ENCODE data around the gene C10orf90.

The C10orf90 gene

DNA sequence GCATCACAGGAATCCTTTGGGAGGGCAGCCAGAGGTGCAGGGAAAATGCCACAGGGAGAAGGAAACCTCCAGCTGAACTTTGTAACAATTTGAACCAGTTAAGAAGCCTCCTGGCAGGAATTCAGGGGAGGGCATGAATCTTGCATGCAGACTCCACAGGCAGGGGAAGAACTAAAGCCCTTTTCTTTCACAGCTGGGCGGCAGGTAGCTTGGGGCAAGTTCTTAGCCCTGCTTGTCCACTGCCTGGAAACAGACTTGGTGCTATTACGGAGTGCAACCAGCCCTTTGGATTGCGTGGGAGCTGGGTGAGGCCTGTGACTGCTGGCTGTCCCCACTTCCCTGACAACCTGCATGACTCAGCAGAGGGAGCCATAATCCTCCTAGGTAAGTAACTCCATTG lies 230.6 kb downstream of the C10orf90 start:
- TF ChIP-seq Cebpa-rat (IDR thresholded peaks at IDR 0.05): no peak
- peaks cover 0 to 5% (median 0%) of the 10 kb centered on the region in 11 experiments; a peak in 4 of 22 replicates for H3K9me3 ChIP-seq (replicated peaks in 1 of 11)
- no peaks in the 10 kb centered on the region for H3K36me3 ChIP-seq
- H3K9ac ChIP-seq: no peak overlapping the region
- no peaks in the 10 kb centered on the region for H3K4me1 ChIP-seq
- no peak overlapping the region for H3K4me2 ChIP-seq
- H3K27me3 ChIP-seq: no peaks in the 10 kb centered on the region; a peak in 1 of 22 replicates
- H4K20me1 ChIP-seq: no peaks in the 10 kb centered on the region
- H3K27ac ChIP-seq: no peak overlapping the region
- no peak overlapping the region for H3K4me3 ChIP-seq

DNA sequence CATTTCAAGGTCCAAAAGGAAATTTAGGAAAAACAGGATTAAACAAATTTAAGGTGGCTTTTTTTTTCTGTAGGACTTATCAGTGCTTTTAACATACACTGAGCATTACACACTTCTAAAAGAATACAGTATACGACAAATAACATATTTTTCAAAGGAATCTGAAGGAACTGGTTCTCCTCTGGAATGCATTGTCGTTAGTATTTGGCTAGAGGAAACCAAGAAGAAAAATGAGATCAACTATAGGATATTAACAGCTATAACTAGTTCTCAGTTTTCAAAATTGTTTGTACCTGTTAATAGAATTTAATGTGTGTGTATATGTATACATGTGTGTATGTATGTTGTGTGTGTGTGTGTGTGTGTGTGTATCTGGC lies 232.1 kb downstream of the C10orf90 start:
- Histone ChIP-seq H3K4me2 (no peak overlapping the region), H3K27me3 (no peaks in the 10 kb centered on the region; a peak in 1 of 22 replicates), H3K9ac (no peak overlapping the region), H3K9me3 (replicated peaks in 1 of 11) (peaks cover 0 to 5% (median 0%) of the 10 kb centered on the region in 11 experiments; a peak in 2 of 22 replicates), H3K27ac (no peak overlapping the region), H3K4me1 (no peaks in the 10 kb centered on the region), H4K20me1 (no peaks in the 10 kb centered on the region), H3K4me3 (no peak overlapping the region), H3K36me3 (no peaks in the 10 kb centered on the region)
- TF ChIP-seq Cebpa-rat (IDR thresholded peaks at IDR 0.05): no peak

DNA sequence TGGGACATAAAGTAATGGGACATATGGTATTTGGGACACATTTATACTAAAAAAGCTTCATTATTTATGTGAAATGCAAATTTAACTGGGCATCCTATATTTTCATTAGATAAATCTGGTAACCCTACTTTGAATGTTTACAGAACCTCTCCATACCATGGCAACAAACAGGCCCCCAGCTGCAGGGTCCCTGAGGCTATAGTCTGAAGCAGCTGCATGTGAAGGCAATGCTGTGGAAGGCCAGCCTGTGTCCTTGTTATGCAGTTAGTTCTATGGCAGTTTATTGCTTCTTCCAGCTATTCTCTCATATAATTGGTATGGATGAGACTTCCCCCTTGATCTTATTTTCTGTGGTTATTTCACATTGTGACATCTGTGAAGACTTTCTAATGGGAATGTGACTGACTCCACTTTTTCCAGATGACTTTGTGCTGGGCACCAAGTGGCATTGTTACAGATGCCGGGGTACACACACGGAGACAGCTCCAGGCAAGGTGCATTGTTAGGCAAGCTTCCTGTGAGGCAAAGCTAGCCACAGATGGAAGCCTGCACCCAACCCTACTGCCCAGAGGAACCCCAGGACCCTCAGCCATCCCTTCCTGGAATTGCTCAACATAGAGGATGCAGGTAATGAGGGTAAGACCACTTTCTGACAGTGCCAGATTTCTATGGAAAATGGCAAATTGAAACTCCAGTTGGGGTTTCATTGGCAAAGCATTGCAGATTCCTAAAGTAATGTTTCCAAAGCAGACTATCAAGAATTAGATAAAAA lies 232.7 kb downstream of the C10orf90 start:
- peaks cover 0 to 5% (median 0%) of the 10 kb centered on the region in 11 experiments; a peak in 2 of 22 replicates for H3K9me3 ChIP-seq (replicated peaks in 1 of 11)
- H3K9ac ChIP-seq: no peak overlapping the region
- H4K20me1 ChIP-seq: no peaks in the 10 kb centered on the region
- TF ChIP-seq Cebpa-rat (IDR thresholded peaks at IDR 0.05): no peak
- H3K36me3 ChIP-seq: no peaks in the 10 kb centered on the region
- H3K4me1 ChIP-seq: no peaks in the 10 kb centered on the region
- no peaks in the 10 kb centered on the region; a peak in 1 of 22 replicates for H3K27me3 ChIP-seq
- no peak overlapping the region for H3K27ac ChIP-seq
- H3K4me2 ChIP-seq: no peak overlapping the region
- H3K4me3 ChIP-seq: no peak overlapping the region

DNA sequence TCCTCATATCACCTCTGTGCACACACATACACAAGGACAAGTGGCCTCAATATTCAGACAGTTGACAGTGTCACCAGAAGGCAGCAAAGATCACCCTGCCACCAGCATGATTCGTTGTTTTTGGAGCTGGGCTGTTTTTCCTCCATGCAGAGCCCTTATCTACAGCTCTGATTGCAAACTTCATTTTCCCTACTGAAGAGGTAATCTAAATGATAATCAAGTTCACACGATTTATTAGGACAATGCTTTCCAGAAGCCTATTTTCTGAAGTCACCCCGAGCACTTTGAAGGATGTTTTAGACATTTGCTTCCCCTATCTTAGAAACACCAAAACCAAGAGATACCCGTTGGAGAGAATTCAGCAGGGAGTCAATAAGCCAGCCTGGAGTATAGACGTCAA lies 236.3 kb downstream of the C10orf90 start:
- H4K20me1 ChIP-seq: no peaks in the 10 kb centered on the region
- peaks cover 0 to 5% (median 0%) of the 10 kb centered on the region in 11 experiments; a peak in 2 of 22 replicates for H3K9me3 ChIP-seq (replicated peaks in 1 of 11)
- TF ChIP-seq Cebpa-rat (IDR thresholded peaks at IDR 0.05): no peak
- no peak overlapping the region for H3K27ac ChIP-seq
- no peak overlapping the region for H3K4me3 ChIP-seq
- H3K4me1 ChIP-seq: peaks cover 0 to 18% (median 12%) of the 10 kb centered on the region in 10 experiments; a peak in 13 of 20 replicates
- H3K9ac ChIP-seq: no peak overlapping the region
- no peaks in the 10 kb centered on the region; a peak in 1 of 22 replicates for H3K27me3 ChIP-seq
- H3K36me3 ChIP-seq: no peaks in the 10 kb centered on the region
- no peak overlapping the region for H3K4me2 ChIP-seq

DNA sequence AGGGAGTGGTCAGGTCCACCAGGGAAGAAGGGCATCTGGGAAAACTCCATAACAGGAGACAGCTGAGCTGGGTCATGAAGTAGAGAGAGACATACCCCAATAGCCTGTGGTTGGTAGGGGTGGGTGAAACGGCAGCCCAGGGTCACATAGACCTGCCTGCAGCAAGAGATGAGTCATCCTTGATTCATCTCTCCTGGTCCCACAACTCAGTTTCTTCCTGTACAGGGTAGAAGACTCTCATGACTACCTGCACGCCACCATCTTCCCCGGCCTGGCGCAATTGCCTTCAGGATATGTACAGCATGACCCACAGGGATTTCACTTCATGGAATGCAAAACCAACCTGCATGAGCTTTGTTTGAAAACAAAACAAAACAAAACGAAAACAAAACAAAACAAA lies 237.1 kb downstream of the C10orf90 start:
- Histone ChIP-seq H3K4me2 (no peak overlapping the region), H3K9ac (no peak overlapping the region), H4K20me1 (no peaks in the 10 kb centered on the region), H3K36me3 (no peaks in the 10 kb centered on the region), H3K4me1 (peaks cover 0 to 18% (median 12%) of the 10 kb centered on the region in 10 experiments; a peak in 13 of 20 replicates), H3K27ac (no peak overlapping the region), H3K9me3 (replicated peaks in 1 of 11) (no peaks in the 10 kb centered on the region; a peak in 1 of 22 replicates), H3K27me3 (no peaks in the 10 kb centered on the region), H3K4me3 (no peak overlapping the region)
- TF ChIP-seq Cebpa-rat (IDR thresholded peaks at IDR 0.05): no peak

DNA sequence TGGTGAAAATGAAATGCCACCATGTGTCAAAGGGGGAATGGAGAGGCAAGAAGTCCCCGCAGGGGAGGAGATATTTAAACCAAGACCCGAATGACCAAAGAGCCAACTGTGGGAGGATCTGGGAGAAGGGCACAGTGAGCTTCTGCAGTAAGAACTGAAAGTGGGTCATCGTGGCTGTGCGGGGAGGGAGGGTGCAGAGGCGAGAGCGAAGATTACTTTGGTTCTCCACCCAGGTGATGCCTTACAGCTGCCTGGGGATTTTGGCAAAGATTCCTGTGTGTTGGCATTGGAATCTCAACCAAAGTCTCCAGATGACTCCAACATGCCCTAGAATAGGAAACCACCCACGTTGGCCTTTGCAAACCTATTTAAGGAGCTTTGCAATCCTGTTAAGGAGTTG lies 238.0 kb downstream of the C10orf90 start:
- Histone ChIP-seq H3K27me3 (no peaks in the 10 kb centered on the region), H3K4me3 (no peak overlapping the region), H3K9me3 (replicated peaks in 1 of 11) (no peaks in the 10 kb centered on the region; a peak in 1 of 22 replicates), H3K27ac (no peak overlapping the region), H4K20me1 (no peaks in the 10 kb centered on the region), H3K4me1 (peaks cover 0 to 18% (median 12%) of the 10 kb centered on the region in 10 experiments; a peak in 13 of 20 replicates), H3K9ac (no peak overlapping the region), H3K4me2 (peak overlapping the region in 8 of 11 experiments; percentile 16 to 72 (median 48); a peak in 10 of 22 replicates), H3K36me3 (no peaks in the 10 kb centered on the region)
- no peak for TF ChIP-seq Cebpa-rat (IDR thresholded peaks at IDR 0.05)

DNA sequence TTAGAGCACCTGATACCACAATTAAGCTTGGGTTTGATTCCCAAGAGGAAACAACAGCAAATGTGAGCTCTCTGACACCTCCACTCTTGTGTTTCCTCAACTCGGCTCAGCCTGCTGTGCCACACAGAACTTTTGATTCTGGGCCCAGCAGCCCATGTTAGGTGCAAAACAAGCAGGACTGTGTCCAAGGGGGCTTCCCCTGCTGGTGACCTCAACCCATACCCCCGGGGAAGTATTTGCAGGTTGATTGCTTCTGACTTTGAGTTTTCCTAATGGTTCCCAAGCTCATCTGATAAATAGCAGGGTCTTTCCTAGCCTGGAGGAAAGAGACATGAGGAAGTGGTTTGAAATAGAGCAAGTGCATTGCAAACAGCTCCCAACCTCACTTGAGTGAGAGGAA lies 238.7 kb downstream of the C10orf90 start:
- peaks cover 0 to 18% (median 12%) of the 10 kb centered on the region in 10 experiments; a peak in 13 of 20 replicates for H3K4me1 ChIP-seq
- no peaks in the 10 kb centered on the region for H4K20me1 ChIP-seq
- H3K9ac ChIP-seq: no peak overlapping the region
- peak overlapping the region in 9 of 11 experiments; percentile 16 to 72 (median 46); a peak in 15 of 22 replicates for H3K4me2 ChIP-seq
- no peak overlapping the region for H3K27ac ChIP-seq
- H3K9me3 ChIP-seq (replicated peaks in 1 of 11): no peaks in the 10 kb centered on the region; a peak in 1 of 22 replicates
- no peaks in the 10 kb centered on the region for H3K27me3 ChIP-seq
- H3K4me3 ChIP-seq: no peak overlapping the region
- H3K36me3 ChIP-seq: no peaks in the 10 kb centered on the region
- TF ChIP-seq Cebpa-rat (IDR thresholded peaks at IDR 0.05): no peak

DNA sequence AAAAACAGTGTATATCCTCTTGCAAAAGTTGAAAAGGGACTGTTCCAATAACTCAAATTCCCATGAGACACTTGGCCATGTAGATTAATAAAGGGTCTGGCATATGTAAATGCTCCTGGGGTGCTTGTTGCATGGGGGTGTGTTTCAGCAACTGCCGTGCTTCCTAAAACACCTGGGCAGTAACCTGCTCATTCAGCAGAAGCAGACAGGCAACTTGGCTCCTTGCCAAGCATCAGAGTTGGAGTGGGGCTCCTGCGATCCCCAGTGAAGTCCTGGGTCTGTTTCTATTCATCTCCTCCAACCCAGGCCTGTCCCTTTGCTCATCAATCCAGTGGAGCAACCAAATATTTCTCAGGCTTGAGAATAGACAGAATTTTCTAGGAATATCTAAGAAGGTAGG lies 240.0 kb downstream of the C10orf90 start:
- H3K27me3 ChIP-seq: no peaks in the 10 kb centered on the region
- peaks cover 5 to 24% (median 18%) of the 10 kb centered on the region in 10 experiments; a peak in 19 of 20 replicates for H3K4me1 ChIP-seq
- H3K4me3 ChIP-seq: no peak overlapping the region
- no peak for TF ChIP-seq Cebpa-rat (IDR thresholded peaks at IDR 0.05)
- no peak overlapping the region for H3K9ac ChIP-seq
- H3K4me2 ChIP-seq: 0 out of 22 replicates have a peak overlapping the region, but pooled peaks of 1 of the 11 experiments have one; percentile 59
- H3K27ac ChIP-seq: no peak overlapping the region
- no peaks in the 10 kb centered on the region for H3K36me3 ChIP-seq
- H4K20me1 ChIP-seq: no peaks in the 10 kb centered on the region
- H3K9me3 ChIP-seq (replicated peaks in 1 of 11): no peaks in the 10 kb centered on the region; a peak in 1 of 22 replicates

DNA sequence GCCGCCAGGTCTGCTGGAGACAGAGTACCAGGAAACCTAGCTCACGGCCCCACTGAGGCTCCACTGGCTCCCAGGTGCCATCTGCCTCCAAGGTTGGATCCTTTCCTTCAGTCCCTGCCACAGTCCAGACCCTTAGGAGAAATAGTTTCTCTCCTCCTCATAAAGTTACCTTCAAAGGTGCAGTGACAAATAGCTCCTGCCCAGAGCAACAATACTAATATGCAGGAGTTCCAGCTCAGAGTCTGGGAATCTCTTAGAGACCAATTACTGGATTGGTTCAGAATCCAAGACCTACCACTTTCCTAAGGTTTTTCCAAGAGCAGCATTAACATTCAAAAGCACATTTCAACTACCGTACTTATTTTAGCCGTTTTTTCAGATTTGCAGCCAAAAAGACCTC lies 241.2 kb downstream of the C10orf90 start:
- Histone ChIP-seq H3K27ac (no peak overlapping the region), H3K36me3 (no peaks in the 10 kb centered on the region), H3K9ac (no peak overlapping the region), H3K4me1 (peaks cover 9 to 31% (median 24%) of the 10 kb centered on the region in 10 experiments; a peak in 19 of 20 replicates), H3K4me3 (no peak overlapping the region), H4K20me1 (no peaks in the 10 kb centered on the region), H3K9me3 (replicated peaks in 1 of 11) (peaks cover 4 to 8% (median 5%) of the 10 kb centered on the region in 11 experiments; a peak in 21 of 22 replicates), H3K27me3 (no peaks in the 10 kb centered on the region), H3K4me2 (no peak overlapping the region)
- no peak for TF ChIP-seq Cebpa-rat (IDR thresholded peaks at IDR 0.05)
